Left lobe of liver (tissue), 2 donors: ENCODE results near the gene WIZ. TPM values are rescaled to one million over a fixed set of nuclear protein-coding genes. Genes with fewer than 3 reads are reported as not detected.
"Not testable (repeated sequence)": the region's sequence is repeated elsewhere in the genome, so short reads cannot be mapped to it uniquely, and the experiment has no call there.

Experiments used
- ATAC-seq: fragments of 200-7000 bp; cut with Tn5 transposase; one replicate; pipeline ENCODE4 v1.9.1; 2020; ENCODE audit warnings: mild to moderate bottlenecking, moderate library complexity
- DNase-seq: peaks from one replicate; pipeline ENCODE4 v3.0.0-alpha.2; 2020; ENCODE audit warnings: low spot score
- total RNA-seq: library from RNA; stranded (reverse); gene quantifications from one replicate; pipeline ENCODE4 v1.2.1, GENCODE V29; 2021
- donor health status: DM: no; HTN: no; CAD: no; lungs with moderate emphysema.
- donor health status: DM: no; HTN: yes; CAD: no.

Gene WIZ
- total RNA-seq, 1 donor from 2014 or later, result 18.7 TPM

DNA sequence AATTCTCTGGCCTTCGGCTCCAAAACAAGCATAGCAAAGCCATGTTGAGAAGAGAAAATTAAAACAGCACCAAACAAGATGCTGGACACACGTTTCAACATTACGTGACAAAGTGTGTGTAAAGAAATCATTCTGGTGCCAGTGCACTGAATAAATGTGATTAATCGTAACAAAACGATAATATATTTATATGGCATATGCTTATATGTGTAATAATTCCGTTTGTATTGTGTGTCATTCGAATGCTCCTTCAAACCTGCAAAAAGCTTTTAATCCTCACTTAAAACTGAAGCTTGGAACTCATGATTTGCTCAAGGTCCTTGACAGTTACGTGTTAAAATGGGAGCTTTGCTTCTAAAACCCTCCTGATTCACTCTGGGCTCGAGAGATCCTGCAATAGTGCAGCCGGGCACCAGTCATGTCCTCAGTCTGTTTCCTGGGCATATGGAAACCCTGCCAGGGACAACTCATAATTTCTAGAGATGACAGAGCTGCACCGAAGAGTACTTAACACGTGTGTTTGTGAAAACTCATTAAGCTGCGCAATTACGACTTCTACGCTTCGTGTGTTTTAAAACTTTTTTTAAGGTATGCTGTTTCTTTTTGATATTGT lies 30.2 kb downstream of the WIZ start:
- DNase-seq (no peak), ATAC-seq (no peak)

DNA sequence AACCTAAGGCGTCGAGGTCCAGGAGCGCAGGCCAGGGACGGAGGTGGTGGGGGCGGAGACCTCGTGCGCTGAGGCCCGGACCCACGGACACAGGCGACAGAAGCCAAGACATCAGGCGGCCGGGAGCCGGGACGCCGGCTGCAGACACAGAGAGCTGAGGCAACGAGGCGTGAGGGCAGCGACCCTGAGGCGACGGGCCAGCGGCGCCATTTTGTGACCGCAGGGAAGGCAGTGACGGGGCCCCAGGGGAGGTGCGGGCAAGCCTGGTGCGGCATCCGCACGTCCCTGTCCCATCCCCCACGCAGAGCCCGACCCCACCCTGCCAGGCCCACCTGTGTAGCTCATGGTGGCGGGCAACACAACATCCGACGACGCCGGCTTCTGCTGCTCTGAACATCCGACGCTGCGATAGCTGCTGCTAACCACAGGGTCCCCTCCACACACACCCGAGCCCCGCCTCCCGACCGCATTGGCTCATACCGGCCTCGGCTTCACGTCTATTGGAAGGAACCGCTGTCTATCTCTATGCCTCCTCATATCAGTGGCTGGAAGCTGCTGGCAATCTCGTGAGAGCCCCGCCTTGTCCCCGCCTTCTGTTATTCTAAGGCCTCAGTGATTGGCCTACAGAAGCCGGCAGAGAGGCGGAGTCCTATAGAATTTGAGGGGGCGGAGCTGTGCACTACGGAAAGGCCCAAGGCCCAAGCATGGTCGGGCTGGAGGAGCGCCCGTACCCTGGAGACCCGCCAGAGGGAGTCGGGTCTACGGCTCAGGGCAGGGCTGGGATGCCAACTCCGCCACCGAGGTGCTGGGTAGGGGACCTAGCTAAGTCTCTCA lies 31.0 kb downstream of the WIZ start, which contains the start of gene AKAP8L:
AKAP8L (minus strand) TSS at position 410 of the 834 bp plus-strand sequence; CDS start at position 345, 65 bp downstream.
- peak; percentile 99 for DNase-seq
- ATAC-seq, result peak; percentile 88

DNA sequence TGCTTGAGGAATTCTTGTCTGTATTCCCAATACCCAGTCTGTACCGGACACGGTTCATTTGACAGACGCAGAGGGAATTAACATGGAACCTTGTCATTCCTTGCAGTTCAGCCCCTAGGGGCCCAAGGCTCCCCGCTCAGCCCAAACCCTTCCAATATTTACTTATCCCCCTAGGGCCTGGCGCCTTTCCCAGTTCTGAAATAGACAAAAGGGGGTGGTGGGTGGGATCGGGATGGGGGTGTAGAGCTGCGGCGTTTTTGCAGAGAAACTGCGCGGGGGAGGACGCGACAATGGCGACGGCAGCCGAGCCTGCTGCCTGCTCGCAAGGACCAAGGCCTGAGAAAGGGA lies 31.6 kb downstream of the WIZ start:
- ATAC-seq (no peak), DNase-seq (no peak)

DNA sequence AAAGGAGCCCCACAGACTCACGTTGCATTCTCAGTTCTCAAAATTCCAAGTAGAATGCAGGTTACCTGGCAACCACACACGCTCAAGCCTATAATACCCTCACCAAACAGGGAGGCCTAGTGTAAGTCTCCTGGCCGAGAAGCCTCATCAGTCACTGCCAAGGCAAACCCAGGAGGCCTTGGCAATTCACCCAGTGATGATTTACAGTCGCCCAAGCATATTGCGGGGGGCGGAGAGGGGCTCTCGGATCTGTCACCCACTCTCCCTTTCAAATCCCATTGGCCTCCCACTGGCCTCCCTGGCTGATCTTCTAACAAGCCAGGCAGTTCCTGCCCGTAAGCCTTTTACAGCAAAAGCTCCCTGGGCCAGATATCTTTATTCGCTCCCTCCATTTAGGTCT lies 32.1 kb downstream of the WIZ start:
- no peak for DNase-seq
- no peak for ATAC-seq

DNA sequence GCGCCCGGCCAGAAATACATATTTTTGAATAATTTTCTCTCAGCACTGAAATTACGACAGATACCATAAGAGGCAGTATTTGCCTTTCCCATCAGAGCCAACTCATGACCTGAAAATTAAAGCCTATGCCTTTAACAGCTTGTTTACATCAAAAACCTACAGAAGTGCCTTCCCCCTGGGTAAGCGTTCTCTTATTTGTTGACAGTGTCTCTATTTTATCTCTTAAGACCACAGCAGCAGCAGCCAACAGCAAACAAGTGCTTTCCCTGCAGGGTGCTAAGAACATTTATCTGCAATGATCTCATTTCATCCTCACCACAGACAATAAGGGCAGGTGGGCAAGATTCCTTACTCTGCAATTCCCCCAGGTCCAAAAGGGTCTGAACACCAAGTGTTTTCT lies 36.9 kb downstream of the WIZ start:
- ATAC-seq, result no peak
- DNase-seq, result no peak

DNA sequence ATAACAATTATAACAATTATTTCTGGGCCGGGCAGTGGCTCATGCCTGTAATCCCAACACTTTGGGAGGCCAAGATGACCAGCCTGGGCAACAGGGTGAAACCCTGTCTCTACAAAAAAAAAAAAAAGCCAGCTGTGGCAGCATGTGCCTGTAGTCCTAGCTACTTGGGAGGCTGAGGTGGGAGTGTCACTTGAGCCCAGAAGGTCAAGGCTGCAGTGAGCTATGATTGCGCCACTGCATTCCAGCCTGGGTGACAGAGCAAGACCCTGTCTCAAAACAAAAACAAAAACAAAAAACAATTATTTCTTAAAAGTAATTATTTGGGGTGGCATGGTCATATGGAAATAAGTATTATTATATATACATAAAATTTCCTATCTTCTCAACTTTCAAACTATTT lies 38.4 kb downstream of the WIZ start:
- ATAC-seq, result peak; percentile 57
- not testable (repeated sequence) for DNase-seq

DNA sequence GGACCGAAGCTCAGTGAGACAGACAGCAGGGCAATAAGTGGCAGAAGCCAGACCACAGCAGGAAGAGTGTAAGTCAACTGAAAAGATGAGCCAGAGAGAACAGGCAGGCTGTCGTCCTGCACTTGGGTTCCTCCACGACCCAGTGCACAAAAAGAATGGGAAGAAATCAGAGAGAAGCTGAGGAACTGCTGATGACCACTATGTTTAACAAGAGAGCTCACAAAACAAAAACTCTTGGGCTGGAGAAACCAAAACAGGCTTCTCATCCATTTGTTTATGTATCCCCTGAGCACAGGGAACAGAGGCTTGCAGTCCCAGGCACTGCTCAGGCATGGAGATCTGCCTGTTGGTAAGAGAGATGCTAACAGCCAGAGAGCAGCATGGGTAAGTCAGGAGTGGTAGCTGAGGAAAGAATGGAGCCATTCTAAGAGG lies 45.0 kb downstream of the WIZ start:
- no peak for DNase-seq

DNA sequence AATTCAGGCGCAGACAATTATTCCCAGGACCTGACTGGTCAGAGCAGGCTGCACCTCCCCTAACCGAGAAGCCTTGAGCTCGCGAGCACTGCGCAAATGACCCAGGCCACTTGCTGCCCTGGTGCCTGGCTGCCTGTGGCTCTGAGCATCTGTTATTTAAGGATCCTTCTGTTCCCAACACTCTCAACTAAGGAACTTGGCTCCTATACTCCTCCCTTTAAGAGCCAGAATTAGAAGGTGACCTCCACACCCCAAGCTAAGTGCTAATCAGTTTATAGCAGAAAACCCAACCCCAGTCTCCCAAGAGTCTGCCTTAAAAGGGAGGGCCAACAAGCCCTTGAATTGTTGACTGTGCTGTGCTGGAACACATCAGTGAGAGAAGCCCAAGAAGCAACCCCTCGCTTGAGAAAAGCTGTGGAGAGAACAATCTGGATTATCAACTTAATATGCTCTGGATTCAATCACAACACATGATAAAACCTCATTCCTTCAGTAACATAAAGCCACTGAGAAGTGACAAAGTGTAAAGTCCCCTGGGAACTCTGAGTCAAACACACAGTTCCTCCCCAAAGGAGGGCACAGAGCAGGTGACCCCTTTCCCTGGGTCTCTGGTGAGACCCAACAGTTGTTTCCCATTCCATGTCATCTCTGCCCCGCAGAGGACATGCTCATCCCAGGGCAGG lies 45.5 kb downstream of the WIZ start:
- no peak for DNase-seq
- ATAC-seq, result no peak

More for the DNA sequence above, 45.0 kb downstream of the WIZ start:
- no peak for ATAC-seq

DNA sequence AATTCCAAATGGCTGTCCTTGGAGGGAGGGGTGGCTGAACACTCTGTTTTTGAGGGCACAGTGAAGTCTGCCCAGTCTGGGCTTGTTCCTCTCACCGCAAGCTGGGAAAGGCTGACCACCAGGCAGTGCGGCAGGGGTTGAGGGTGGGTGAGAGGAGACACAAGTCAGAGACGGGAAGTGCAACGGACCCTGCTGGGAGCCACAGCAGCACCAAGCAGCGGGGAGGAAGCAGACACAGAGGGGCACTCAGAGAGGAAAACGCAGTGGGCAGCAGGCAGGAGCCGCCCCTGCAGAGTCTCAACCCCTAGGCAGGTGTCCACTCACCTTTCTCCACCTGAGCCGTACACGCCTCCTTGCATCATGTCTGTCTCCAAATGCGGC lies 46.6 kb downstream of the WIZ start:
- no peak for ATAC-seq
- no peak for DNase-seq

DNA sequence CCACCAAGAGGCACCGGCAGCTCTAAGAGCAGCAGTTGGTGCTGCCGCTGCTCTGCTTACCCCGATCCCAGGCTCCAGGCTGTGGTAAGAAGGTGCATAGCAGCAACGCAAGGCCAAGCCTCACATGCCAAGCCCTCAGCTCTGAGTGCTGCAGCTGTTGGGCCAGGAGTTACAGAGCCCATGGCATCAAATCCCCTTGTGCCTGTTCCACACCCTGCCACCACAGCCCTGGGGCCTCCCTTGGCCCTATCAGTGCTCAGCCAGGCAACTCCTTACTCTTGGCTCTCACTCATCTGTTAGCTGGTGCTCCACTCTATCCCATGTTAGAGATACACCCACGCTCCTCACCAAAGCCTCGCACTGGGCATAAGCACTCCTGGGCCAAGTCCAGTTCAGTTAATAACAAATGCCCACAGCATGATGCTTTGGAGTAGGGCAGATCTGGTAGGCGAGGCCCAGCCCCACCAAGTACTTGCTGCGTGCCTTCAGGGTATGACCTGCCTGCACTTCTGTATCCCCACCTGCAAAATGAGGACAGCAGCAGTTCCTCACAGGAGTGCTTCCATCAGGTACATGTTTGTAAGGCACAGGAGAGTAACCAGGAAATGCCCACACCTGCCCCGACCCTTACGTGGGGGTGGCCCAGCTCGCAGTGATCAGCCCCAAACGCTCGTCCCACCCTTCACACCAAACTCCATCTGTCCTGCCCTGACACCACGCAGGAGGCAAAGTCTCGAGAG lies 47.2 kb downstream of the WIZ start:
- no peak for ATAC-seq
- DNase-seq, result no peak

DNA sequence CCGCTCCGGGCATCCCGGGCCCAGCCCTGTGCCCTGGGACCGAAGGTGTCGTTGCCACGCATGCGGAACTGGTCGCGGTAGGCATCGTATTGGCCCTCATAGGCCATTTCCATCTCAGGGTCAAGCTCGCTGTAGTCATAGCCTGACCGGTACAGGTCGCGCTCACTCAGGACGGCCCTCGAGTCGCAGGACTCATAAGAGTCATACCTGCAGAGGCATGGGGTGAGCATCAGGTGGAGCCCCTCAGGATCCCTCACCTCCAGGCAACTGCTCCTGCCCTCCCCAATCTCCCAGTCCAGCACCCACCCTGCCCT lies 48.4 kb downstream of the WIZ start:
- ATAC-seq, result no peak
- DNase-seq, result no peak

DNA sequence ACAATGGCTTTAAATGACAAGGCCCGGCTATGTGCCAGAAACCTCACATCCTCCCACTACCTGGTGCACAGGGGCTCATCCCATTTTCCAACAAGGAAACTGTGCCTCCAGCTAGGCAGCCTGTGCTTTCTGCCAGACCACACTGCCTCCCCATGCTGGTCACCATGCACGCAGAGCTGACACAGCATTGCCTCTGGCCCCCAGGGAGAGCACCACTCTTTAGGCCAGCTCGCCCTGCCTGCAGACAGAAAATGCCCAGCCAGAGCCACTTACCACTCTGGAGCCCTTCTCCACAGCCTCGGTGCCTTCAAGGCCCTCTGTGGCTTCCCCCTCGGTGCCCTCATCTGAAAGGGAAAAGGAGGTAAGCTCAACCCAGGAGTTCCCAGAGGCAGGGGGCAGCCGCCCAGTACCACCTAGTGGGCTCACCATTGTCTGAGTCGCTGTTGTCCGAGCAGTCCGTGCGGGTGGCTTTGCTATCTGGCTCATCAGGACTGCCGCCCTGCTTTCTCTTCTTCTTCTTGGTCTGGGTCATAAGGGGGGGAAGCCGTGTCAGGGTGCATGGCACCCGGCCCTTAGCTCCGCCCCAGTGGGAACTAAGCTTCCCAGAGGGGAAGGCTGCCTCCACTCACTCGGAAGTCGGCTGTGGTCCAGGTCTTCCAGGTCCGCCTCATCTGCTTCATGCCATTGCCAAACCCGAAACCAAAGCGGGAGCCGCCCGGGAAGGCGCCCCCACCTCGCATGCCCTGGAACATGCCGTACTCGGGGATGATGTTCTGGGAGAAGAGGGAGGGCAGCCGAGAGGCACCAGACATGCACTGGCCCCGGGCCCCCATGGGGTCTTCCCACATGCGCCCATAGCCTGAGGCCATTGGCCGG lies 49.0 kb downstream of the WIZ start:
- ATAC-seq (no peak), DNase-seq (no peak)

DNA sequence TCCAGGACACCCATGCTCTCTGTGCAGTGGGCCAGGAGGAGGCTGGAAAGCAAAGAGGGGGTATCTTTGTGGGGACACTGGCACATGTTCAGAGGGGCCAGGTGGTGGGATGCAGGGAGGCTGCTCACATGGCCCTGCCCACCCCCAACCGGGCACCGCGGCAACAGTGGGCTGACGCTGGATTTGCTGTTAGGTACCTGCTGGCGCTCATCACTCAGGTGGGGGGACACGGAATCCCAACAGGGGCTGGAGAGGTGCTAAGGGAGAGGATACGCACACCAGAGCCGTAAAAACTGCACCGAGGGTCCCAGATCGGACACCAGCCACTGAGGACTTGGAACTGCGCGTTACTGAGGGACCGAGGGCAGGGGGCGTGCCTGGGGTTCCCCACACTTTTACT lies 50.1 kb downstream of the WIZ start:
- ATAC-seq (no peak), DNase-seq (no peak)

DNA sequence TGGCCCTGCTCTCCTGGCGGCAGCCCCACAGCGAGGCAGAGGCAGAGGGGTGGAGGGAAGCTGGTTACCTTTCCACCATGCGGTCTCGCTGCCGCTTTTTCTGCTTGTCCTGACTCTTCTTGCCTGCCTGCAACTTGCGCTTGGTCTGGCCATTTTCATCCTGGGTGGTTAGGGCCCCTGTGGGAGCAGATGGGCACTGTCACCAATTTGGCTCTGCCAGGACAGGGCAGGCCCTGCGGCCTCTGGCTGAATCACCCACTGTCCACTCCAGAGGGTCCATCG lies 50.6 kb downstream of the WIZ start:
- DNase-seq (no peak), ATAC-seq (no peak)

DNA sequence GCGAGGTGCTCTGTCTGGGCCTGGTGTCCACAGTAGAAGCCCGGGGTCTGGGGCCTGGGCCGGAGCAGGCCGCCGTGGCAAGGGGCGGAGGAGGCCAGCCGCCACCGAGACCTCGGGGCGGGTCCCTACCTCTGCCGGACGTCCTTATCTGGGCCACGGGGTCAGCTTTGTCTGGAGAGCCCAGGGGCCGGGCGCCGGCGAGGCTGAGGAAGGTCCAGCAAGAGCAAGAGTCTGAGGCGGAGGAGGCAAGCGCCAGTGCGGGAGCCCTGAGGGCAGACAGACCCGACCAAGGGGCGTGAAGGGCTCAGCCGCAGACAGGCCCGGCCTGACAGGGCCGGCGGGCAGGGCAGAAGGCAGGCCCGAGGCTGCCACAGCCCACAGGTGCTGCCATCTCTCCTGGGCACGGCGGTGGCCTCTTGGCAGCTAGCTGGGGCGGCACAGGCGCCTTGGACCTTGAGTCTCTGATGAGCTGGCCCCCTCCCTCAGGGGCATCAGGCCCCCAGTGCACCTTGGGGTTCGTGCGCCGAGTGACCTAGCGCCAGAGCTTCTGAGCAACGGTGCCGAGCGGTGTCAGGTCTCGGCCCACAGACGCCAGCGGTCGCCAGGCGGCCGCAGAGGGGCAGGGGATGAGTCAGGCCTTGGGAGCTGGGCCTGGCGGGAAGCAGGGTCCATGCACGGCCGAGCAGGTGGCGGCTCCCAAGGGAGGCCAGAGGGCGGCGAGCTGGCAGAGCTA lies 51.1 kb downstream of the WIZ start:
- DNase-seq (no peak), ATAC-seq (peak; percentile 43)

DNA sequence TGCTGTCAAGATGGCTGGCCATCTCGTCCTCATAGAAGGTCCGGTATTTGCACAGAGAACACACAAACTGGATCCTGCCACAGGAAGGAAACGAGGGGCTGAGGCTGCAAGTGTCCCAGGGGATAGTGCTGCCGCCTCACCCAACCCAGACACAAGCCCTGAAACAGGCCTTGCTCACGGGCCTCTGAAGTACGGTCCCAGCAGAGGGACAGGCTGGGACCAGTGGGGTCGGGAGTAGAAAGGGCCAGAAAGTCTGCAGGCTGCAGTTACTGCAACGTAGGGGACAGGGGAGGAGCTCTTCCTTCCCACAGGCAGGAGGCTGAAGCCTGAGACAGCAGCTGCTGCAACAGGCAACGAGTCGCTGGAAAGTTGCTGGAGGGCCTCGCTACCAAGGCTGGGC lies 52.0 kb downstream of the WIZ start:
- DNase-seq, result no peak
- ATAC-seq, result no peak

DNA sequence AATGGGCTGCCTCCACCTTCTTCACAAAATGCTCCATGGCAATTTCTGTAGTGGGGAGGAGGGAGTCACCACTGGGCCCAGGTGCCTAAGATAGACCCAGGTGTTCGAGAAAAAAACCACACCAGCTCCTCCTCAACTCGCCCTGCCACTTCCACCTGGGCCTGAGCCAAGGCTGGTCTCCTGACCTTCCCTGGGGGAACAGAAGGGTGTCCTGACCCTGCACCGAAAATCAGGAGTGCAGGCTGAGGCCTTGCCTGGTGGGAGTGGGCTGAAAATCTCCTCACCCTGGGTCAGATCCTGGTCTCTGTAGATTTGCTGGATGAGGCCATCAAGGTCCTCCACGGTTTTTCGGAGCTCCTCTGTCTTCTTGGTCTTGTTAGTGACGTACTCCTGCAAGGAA lies 52.5 kb downstream of the WIZ start:
- no peak for ATAC-seq
- no peak for DNase-seq

DNA sequence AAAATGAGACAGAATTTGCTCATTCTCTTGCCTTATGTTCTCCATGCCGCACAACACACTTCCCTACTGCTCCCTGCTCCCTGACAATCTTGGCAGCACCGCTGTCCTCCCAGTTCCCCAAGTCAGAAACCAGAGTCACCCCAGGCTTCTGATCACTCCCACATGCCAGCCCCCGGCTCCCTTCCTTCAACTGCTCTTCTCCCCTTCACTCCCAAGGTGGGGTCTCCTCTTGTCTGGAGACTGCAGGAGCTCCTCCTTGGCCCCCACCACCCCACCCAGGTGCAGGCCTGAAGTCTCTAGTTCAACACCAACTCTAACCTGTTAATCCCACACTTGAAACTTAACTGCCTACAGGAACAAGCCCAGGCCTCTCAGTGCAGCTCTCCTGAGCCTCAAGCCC lies 53.3 kb downstream of the WIZ start:
- DNase-seq (no peak), ATAC-seq (no peak)

DNA sequence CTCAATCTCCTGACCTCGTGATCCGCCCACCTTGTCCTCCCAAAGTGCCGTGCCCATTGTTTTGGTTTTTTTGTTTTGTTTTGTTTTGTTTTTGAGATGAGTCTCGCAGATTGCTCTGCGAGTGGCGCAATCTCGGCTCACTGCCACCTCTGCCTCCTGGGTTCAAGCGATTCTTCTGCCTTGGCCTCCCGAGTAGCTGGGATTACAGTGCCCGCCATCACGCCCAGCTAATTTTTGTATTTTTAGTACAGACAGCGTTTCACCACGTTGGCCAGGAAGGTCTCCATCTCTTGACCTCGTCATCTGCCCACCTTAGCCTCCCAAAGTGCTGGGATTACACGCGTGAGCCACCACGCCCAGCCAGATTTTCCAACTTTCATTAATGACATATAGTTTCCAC lies 54.5 kb downstream of the WIZ start:
- not testable (repeated sequence) for ATAC-seq, DNase-seq

DNA sequence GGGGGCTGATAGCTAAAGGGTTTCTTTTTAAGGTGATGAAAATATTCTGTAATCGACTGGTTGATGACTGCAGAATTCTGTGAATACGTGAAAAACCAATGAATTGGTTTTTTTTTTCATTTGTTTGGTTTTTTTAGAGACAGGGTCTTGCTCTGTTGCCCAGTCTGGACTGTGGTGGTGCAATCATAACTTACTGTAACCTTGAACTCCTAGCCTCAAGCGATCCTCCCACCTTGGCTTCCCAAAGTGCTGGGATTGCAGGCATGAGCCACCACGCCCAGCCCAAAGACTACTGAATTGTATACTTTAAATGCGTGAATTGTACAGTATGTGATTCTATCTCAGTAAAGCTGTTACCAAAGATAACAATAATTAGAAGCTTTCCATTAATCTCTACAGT lies 55.3 kb downstream of the WIZ start:
- ATAC-seq (no peak), DNase-seq (no peak)
